ENCODE data around the gene SYNJ1. TPM values are rescaled to one million over a fixed set of nuclear protein-coding genes. Genes with fewer than 3 reads are reported as not detected.
"Not testable (repeated sequence)": the region's sequence is repeated elsewhere in the genome, so short reads cannot be mapped to it uniquely, and the experiment has no call there.

SYNJ1 gene
- total and polyA plus RNA-seq, 9 of the 15 experiments (the other 6 are each of a cell fraction or from before 2014, with no cell fraction given) = 2.4 to 10.6 (median 5.6) TPM

DNA sequence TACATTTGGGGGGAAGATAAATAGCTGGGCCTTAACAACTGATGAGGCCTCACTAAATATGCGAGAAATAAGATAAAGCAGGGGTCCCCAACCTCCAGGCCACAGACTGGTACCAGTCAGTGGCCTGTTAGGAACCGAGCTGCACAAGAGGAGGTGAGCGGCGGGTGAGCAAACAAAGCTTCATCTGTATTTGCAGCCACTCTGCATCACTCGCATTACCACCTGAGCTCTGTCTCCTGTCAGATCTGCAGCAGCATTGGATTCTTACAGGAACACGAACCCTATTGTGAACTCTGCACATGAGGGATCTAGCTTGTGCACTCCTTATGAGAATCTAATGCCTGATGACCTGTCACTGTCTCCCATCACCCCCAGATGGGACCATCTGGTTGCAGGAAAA is 48.9 kb upstream of the SYNJ1 start (continued):
- TF ChIP-seq E2F8 (IDR thresholded peaks at IDR 0.05; ENCODE audit: low read depth, partially characterized antibody) = no peak

DNA sequence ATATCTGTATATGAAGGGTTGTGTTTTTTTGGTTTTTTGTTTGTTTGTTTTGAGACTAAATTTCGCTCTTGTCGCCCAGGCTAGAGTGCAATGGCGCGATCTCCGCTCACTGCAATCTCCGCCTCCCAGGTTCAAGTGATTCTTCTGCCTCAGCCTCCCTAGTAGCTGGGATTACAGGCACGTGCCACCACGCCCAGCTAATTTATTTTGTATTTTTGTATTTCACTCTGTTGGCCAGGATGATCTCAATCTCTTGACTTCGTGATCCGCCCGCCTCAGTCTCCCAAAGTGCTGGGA is 45.2 kb upstream of the SYNJ1 start:
- intact Hi-C loops (cut with micrococcal nuclease) = loop anchor here (5.0 kb wide), 3 partner anchors 46 to 161 kb away; partner anchors contain the start of genes CFAP298 and SYNJ1
- BruUV-seq (replicated peaks); H4K20me1 ChIP-seq (replicated peaks; ENCODE audit: control insufficient read depth, insufficient read depth, low read length); ATAC-seq; H3K9me3 ChIP-seq (replicated peaks; ENCODE audit: control insufficient read depth, insufficient read depth, low read depth, low read length); H3K9me1 ChIP-seq (ENCODE audit: control insufficient read depth, insufficient read depth, low read length); in situ Hi-C loops (cut with MboI); DNase-seq (ENCODE audit: extremely low read depth in 1 of 4, low spot score in 3 of 4); CTCF ChIA-PET (ENCODE audit: low intra/inter-chr PET ratio); FAIRE-seq; H3K27me3 ChIP-seq (ENCODE audit: control insufficient read depth in 2 of 2, insufficient read depth in 2 of 2, low read length in 2 of 2): not testable (repeated sequence)
- Histone ChIP-seq H3K9ac (ENCODE audit: insufficient read depth in 1 of 2, low read depth in 2 of 2, low read length in 2 of 2) (peak overlapping the region in 1 of 2 experiments; percentile 75; a peak in 3 of 4 replicates), H3K36me3 (ENCODE audit: control insufficient read depth, insufficient read depth, low read length) (peaks cover 20% of the 10 kb centered on the region), H2AFZ (ENCODE audit: low read depth, low read length) (peak overlapping the region; percentile 92), H3K4me3 (peak overlapping the region; percentile 90), H3K27ac (ENCODE audit: extremely low read depth, low read depth, low read length) (peak overlapping the region; percentile 78; the same call in 1 of the 3 replicates), H3K4me2 (ENCODE audit: insufficient read depth, low read length) (peak overlapping the region; percentile 96), H3K4me1 (replicated peaks in 1 of 2; ENCODE audit: control insufficient read depth in 2 of 2, insufficient read depth in 2 of 2, low read length in 2 of 2) (peaks cover 10 to 11% of the 10 kb centered on the region in 2 experiments), H3K79me2 (ENCODE audit: control insufficient read depth, insufficient read depth, low read length) (peaks cover 42% of the 10 kb centered on the region)
- whole genome bisulfite sequencing (ENCODE audit: insufficient coverage, low coverage, missing lambda C conversion rate) = 82% methylated on average over 11 of the region's 11 CpGs
- POLR2A ChIA-PET = interaction anchor here (1.0 to 1.2 kb wide), 2 partner anchors 40 to 47 kb away, joined by 3 to 4 read pairs; no protein-coding TSS in a partner anchor
- TF ChIP-seq MLLT1 (IDR thresholded peaks at IDR 0.05) (0 out of 4 replicates have a peak, but pooled peaks of 1 of the 2 experiments have one; percentile 59), ZBTB33 (CRISPR knock-in tag; IDR thresholded peaks at IDR 0.05) (peak; percentile 81; the same call in 1 of the 2 replicates)

All from K562 (cell line).